Renal cortex interstitium (tissue), 11 donors: Measurements from ENCODE around the gene TNFRSF6B. TPM values are rescaled to one million over a fixed set of nuclear protein-coding genes. Genes with fewer than 3 reads are reported as not detected.
"Not testable (repeated sequence)": the region's sequence is repeated elsewhere in the genome, so short reads cannot be mapped to it uniquely, and the experiment has no call there.

ENCODE experiments used
- DNase-seq, 11 donors: peaks; one replicate each; pipeline ENCODE4 v3.0.0-alpha.2; 2013; ENCODE audit warnings: low read depth in 9 of 11, low spot score in 4 of 11; ENCODE audit errors: extremely low read depth in 1 of 11
- polyA plus RNA-seq, 3 donors: library from polyadenylated mRNA; unstranded; fragments of 120-200 nt; gene quantifications; one replicate each; pipeline ENCODE4 v1.2.1, GENCODE V29; 2013; ENCODE audit not compliant: insufficient read length in 3 of 3

TNFRSF6B gene
- polyA plus RNA-seq, 3 donors: 0.79 to 2.2 (median 2.0) TPM

GRCh38 chr20:63702751-63703470 lies 6.5 kb downstream of the TNFRSF6B start:
- DNase-seq: no peak

DNA sequence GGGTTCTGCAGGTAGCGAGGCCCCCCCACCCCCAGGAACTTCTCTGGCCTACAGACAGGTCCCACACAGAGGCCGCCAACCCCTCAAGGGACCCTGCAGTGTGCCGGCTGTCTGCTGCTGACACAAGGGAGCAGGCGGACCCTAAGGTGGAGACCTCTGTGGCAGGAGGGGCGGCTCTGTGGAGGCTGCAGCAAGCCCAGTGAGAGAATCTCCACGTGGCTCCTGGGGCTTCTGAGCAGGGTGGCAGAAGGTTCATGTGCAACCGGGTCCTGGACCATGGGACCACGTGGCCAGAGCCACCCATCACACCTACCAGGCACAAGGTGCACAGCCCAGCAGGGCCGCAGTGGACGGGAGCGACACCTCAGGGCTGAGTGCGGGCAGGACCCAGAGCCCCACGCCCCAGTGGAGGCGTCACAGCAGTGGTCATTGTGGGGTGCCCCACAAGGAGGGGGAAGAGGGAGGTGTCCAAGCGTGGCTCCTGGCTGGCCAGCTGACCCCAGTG lies 7.1 kb downstream of the TNFRSF6B start:
- DNase-seq: no peak

GRCh38 chr20:63703976-63704748 lies 7.7 kb downstream of the TNFRSF6B start:
- DNase-seq: no peak

GRCh38 chr20:63704749-63705117 lies 8.3 kb downstream of the TNFRSF6B start:
- DNase-seq: no peak

- no peak for DNase-seq
Measured at GRCh38 chr20:63705232-63706026, 9.0 kb downstream of the TNFRSF6B start.

- DNase-seq: no peak
Measured at GRCh38 chr20:63706027-63706695, 9.7 kb downstream of the TNFRSF6B start.

DNA sequence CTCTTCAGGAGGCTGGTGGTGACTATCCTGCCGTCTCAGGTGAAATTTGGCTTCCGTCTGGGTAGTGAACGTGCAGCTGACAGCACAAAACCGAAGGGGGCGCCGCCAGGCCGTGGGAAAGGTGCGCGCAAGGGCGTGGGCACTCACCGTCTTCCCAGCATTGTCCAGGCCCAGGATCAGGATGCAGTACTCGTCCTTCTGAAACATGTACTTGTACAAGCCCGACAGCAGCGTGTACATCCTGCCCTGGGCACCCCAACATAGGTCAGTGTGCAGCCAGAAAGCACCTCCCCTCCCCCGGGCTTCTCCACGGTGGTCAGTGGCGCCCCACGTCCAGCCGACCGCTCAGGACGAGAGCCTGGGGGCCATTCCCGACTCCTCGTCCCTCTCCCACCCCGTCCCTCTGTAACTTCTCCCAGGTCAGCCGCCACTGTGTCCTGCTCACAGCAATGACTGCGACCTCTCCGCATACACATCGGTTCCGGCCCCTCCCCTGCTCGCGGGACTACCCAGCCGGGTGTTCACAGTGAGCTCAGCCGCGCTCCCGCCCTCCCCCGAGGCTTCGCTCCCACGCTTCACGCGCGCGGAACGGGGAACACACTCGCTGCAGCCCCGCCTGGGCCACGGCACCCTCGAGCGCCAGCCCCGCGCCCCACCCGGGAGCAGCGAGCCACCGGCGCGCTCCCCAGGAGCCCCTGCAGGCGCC lies 10.6 kb downstream of the TNFRSF6B start:
- DNase-seq: no peak

DNA sequence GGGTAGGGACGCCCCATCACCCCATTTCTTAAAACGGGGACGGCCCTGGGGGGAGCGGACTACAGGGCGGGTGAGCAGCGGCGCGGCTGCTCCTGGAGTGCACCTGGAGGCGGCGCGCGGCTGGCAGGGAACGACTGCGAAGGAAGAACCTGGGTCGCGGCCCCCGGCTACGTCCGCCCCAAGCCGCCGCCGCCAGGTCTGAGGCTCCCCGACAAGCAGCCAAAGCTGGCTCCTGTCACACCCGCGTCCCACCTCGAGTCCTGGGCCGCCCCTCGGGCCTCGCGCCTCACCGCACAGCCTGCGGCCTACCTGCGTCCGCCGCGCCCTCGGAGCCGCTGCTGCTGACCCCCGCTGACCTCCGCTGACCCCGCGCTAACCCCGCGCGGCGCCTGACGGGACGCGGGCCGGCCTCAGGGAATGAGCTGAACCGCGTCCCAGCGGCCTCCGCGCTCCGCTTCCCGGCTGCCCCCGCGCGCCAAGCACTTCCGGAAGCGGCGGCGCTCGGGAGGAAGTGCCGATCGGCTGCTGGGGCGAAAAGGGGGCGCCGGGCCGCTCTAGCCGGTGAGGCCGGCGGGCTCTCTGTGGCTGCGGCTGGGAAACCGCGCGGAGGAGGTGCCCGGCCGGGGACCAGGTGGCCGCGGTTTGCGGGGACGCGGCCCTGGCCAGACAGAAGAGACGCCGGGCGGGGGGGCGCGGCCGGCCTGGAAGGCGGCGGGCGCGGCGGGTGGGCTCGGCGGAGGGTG lies 11.3 kb downstream of the TNFRSF6B start, which contains the start of the genes ARFRP1 and ZGPAT:
Gene ARFRP1, minus strand, starts transcription at position 419 of the 743 bp plus-strand sequence. CDS start 885 bp downstream, outside the sequence.
Gene ZGPAT, plus strand, starts transcription at position 482 of the 743 bp plus-strand sequence. CDS start 542 bp downstream, outside the sequence.
- peak; percentile 60 to 84 (median 76) for DNase-seq

DNA sequence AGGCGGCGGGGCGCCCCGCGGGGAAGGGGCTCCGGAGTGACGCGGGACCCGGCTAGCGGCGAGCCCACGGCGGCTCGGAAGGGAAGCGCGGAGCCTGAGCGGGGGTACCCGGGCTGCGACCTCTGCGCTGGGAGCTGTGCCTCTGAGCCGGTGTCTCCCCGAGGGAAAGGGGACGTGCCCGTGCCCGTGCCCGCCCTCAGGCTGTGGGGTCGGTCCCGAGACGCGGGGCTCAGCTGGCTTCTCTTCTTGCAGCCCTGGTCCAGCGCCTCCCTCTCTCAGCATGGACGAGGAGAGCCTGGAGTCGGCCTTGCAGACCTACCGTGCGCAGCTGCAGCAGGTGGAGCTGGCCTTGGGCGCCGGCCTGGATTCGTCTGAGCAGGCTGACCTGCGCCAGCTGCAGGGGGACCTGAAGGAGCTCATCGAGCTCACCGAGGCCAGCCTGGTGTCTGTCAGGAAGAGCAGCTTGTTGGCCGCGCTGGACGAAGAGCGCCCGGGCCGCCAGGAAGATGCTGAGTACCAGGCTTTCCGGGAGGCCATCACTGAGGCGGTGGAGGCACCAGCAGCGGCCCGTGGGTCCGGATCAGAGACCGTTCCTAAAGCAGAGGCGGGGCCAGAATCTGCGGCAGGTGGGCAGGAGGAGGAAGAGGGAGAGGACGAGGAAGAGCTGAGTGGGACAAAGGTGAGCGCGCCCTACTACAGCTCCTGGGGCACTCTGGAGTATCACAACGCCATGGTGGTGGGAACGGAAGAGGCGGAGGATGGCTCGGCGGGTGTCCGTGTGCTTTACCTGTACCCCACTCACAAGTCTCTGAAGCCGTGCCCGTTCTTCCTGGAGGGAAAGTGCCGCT lies 12.1 kb downstream of the TNFRSF6B start:
- DNase-seq: no peak

- no peak for DNase-seq
Measured at GRCh38 chr20:63709149-63709527, 12.7 kb downstream of the TNFRSF6B start.

GRCh38 chr20:63711085-63711645 lies 14.7 kb downstream of the TNFRSF6B start:
- no peak for DNase-seq

- DNase-seq: no peak
Measured at GRCh38 chr20:63712191-63712590, 15.7 kb downstream of the TNFRSF6B start.

DNA sequence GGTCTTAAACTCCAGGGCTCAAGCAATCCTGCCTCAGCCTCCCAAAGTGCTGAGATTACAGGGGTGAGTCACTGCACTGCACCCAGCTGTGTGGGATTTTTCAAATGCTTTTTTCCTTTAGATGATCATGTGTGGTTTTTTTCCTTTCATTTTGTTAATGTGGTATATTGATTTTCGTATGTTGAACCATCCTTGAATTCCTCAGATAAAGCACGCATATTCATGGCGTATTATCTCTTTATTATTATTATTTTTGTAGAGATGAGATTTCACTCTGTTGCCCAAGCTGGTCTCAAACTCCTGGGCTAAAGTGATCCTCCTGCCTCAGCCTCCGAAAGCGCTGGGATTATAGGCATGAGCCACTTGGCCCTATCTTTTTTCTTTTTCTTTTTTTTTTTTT lies 18.4 kb downstream of the TNFRSF6B start:
- DNase-seq: no peak

DNA sequence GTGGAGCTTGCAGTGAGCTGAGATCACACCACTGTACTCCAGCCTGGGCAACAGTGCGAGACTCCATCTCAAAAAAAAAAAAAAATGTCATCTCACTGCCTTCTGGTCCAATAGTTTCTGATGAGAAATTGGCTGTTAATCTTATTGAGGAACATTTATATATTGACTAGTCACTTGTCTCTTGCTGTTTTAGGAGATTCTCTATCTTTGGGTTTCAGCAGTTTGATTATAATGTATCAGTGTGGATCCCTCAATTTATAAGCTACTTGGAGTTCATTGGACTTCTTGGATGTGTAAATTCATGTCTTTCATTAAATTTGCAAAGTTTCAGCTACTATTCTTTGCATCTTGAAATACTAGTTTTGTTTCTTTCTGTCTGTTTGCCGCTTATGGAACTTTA lies 22.5 kb downstream of the TNFRSF6B start:
- no peak for DNase-seq

GRCh38 chr20:63722967-63723622 lies 26.6 kb downstream of the TNFRSF6B start:
- DNase-seq: not testable (repeated sequence)

- DNase-seq: not testable (repeated sequence)
Measured at GRCh38 chr20:63730189-63730733, 33.8 kb downstream of the TNFRSF6B start.
